Sigmoid colon (tissue), 7 donors: ENCODE data around the gene SLC50A1. TPM values are rescaled to one million over a fixed set of nuclear protein-coding genes. Genes with fewer than 3 reads are reported as not detected.

Experiments
- DNase-seq: peaks from one replicate; pipeline ENCODE4 v3.0.0-alpha.2; 2019
- H3K27ac ChIP-seq, 4 donors: fragments of 200-600 bp; sonication (generic); one replicate each; pipeline ENCODE4 v1.5.1; 2016 to 2019; ENCODE audit warnings: mild to moderate bottlenecking in 1 of 4
- H3K27me3 ChIP-seq, 3 donors: fragments of 200-600 bp; sonication (generic); one replicate each; pipeline ENCODE4 v1.5.1; 2019; ENCODE audit warnings: mild to moderate bottlenecking in 1 of 3
- H3K36me3 ChIP-seq, 4 donors: fragments of 200-600 bp; sonication (generic); one replicate each; pipeline ENCODE4 v1.5.1; 2016 to 2019
- H3K4me1 ChIP-seq, 4 donors: fragments of 200-600 bp; sonication (generic); one replicate each; pipeline ENCODE4 v1.5.1; 2017 to 2019
- H3K4me3 ChIP-seq, 4 donors: fragments of 200-600 bp; sonication (generic); one replicate each; pipeline ENCODE4 v1.5.1; 2017 to 2019; ENCODE audit warnings: mild to moderate bottlenecking in 2 of 4, moderate library complexity in 1 of 4
- H3K9me3 ChIP-seq, 4 donors: fragments of 200-600 bp in 3 of 4; sonication (generic) in 3 of 4; one replicate each; pipeline versions ENCODE4 v1.5.1 to v1.6.1; 2013 to 2019
- CTCF ChIP-seq, 4 experiments: fragments of 450-650 bp in 3 of 4; fragments of 200-600 bp in 1 of 4; IDR thresholded peaks; one replicate each; pipeline ENCODE4 v1.5.1; 2016 to 2019; ENCODE audit warnings: antibody characterized with exemption in 4 of 4, mild to moderate bottlenecking in 3 of 4, moderate library complexity in 2 of 4
- EP300 ChIP-seq, 4 donors: sonication (generic); formaldehyde crosslinking; IDR thresholded peaks; one replicate each; pipeline ENCODE4 v1.6.1; 2017; ENCODE audit warnings: antibody characterized with exemption in 4 of 4
- POLR2A ChIP-seq, 2 donors: fragments of 450-650 bp; IDR thresholded peaks; one replicate each; pipeline ENCODE4 v1.6.1; 2016; ENCODE audit warnings: antibody characterized with exemption in 2 of 2, mild to moderate bottlenecking in 2 of 2, moderate library complexity in 2 of 2
- POLR2AphosphoS5 ChIP-seq, 4 donors: sonication (generic); formaldehyde crosslinking; IDR thresholded peaks; one replicate each; pipeline ENCODE4 v1.6.1; 2017; ENCODE audit warnings: antibody characterized with exemption in 4 of 4
- WGBS, 2 donors: extraction: QIAGEN DNeasy Blood & Tissue Kit; methylation state at CpG; one replicate each; pipeline ENCODE4 v1.1.7; 2013; 5-methylcytosine and 5-hydroxymethylcytosine counted together
- intact Hi-C: fragments of 100-400 bp; cut with DNase I; formaldehyde crosslinking; loops from one replicate; pipeline ENCODE4 v1.15.1; 2023
- polyA plus RNA-seq, 3 donors: library from polyadenylated mRNA; stranded (reverse); fragments of 200-250 nt; gene quantifications; one replicate each; pipeline ENCODE4 v1.2.3, GENCODE V29; 2013
- small RNA-seq, 3 donors: library from RNA; depleted of rRNA; stranded (forward); fragments of <200 nt; gene quantifications; one replicate each; pipeline ENCODE3, GENCODE V24; 2016
- total RNA-seq, 4 donors: library from RNA; depleted of rRNA; stranded (reverse); fragments of >200 nt; gene quantifications; one replicate each; pipeline ENCODE4 v1.1.0, GENCODE V29; 2016
- donor health status: healthy with polysubstance abuse.
- donor health status: Bipolar disorder and iron deficiency.
- donor health status: healthy.

The SLC50A1 gene
- total and polyA plus RNA-seq, 7 donors: 8.0 to 151 (median 21.4) TPM

GRCh38 chr1:155188268-155188667 is 52.6 kb downstream of the SLC50A1 start:
- DNase-seq: peak; percentile 54
- peaks cover 0 to 14% (median 10%) of the 10 kb centered on the region in 4 donors for H3K4me1 ChIP-seq
- H3K36me3 ChIP-seq: no peaks in the 10 kb centered on the region
- H3K9me3 ChIP-seq: no peaks in the 10 kb centered on the region
- intact Hi-C loops: no loop called here
- no peaks in the 10 kb centered on the region for H3K27me3 ChIP-seq
- TF ChIP-seq POLR2A (IDR thresholded peaks at IDR 0.05) (no peak), POLR2AphosphoS5 (IDR thresholded peaks at IDR 0.05) (no peak), CTCF (IDR thresholded peaks at IDR 0.05) (no peak), EP300 (IDR thresholded peaks at IDR 0.05) (no peak)
- no peak overlapping the region for H3K4me3 ChIP-seq
- no peak overlapping the region for H3K27ac ChIP-seq
- 89 to 93% methylated on average over 14 of the region's 14 CpGs for WGBS, 2 donors

Small RNAs within 50 kb of the gene (small RNA-seq; reads per million reads assigned to genes)
- gene HMGN2P18 (0 reads per million in 3 donors), gene RF00019 (0 reads per million in 3 donors)

Other genes with a start within 250 kb of the SLC50A1 start
- 10 to 100 TPM; 11.1 to 19.6 (median 13.7) TPM for gene PMVK, start 199.1 kb upstream of the SLC50A1 start, total RNA-seq
- gene PMVK, start 199.1 kb upstream of the SLC50A1 start, polyA plus RNA-seq: 10 to 100 TPM; 53.1 to 54.1 (median 53.2) TPM
- gene PBXIP1, start 179.8 kb upstream of the SLC50A1 start, total RNA-seq: 100 to 1,000 TPM; 178 to 251 (median 201) TPM
- gene PBXIP1, start 179.8 kb upstream of the SLC50A1 start, polyA plus RNA-seq: 10 to 100 TPM in 2 of 3 donors, 1 to 10 TPM in 1; 8.3 to 66.2 (median 13.2) TPM
- 10 to 100 TPM; 15.0 to 23.3 (median 16.6) TPM for gene PYGO2, start 174.1 kb upstream of the SLC50A1 start, total RNA-seq
- 10 to 100 TPM; 13.6 to 26.9 (median 16.8) TPM for gene PYGO2, start 174.1 kb upstream of the SLC50A1 start, polyA plus RNA-seq
- gene SHC1, start 165.1 kb upstream of the SLC50A1 start, total RNA-seq: 10 to 100 TPM; 49.2 to 80.4 (median 57.0) TPM
- 10 to 100 TPM; 58.5 to 75.2 (median 63.1) TPM for gene SHC1, start 165.1 kb upstream of the SLC50A1 start, polyA plus RNA-seq
- 10 to 100 TPM; 10.2 to 35.7 (median 25.7) TPM for gene CKS1B, start 161.2 kb upstream of the SLC50A1 start, total RNA-seq
- 100 to 1,000 TPM in 1 of 3 donors, 10 to 100 TPM in 2; 73.3 to 104 (median 95.5) TPM for gene CKS1B, start 161.2 kb upstream of the SLC50A1 start, polyA plus RNA-seq
- gene FLAD1, start 152.5 kb upstream of the SLC50A1 start, total RNA-seq: 10 to 100 TPM; 17.5 to 22.8 (median 18.5) TPM
- gene FLAD1, start 152.5 kb upstream of the SLC50A1 start, polyA plus RNA-seq: 10 to 100 TPM; 24.6 to 36.5 (median 27.7) TPM
- gene LENEP, start 142.3 kb upstream of the SLC50A1 start, total RNA-seq: not detected
- gene LENEP, start 142.3 kb upstream of the SLC50A1 start, polyA plus RNA-seq: under 1 TPM in 1 of 3 donors, not detected in 2; 0.39 TPM
- gene ZBTB7B, start 133.1 kb upstream of the SLC50A1 start, total RNA-seq: 10 to 100 TPM; 24.4 to 35.3 (median 29.5) TPM
- 100 to 1,000 TPM in 2 of 3 donors, 10 to 100 TPM in 1; 71.5 to 342 (median 141) TPM for gene ZBTB7B, start 133.1 kb upstream of the SLC50A1 start, polyA plus RNA-seq
- under 1 TPM in 3 of 4 donors, not detected in 1; 0.27 to 0.49 (median 0.36) TPM for gene DCST2, start 102.1 kb upstream of the SLC50A1 start, total RNA-seq
- gene DCST2, start 102.1 kb upstream of the SLC50A1 start, polyA plus RNA-seq: 1 to 10 TPM in 1 of 3 donors, not detected in 2; 2.0 TPM
- gene DCST1, start 102.0 kb upstream of the SLC50A1 start, total RNA-seq: under 1 TPM in 1 of 4 donors, not detected in 3; 0.16 TPM
- under 1 TPM in 1 of 3 donors, not detected in 2; 0.09 TPM for gene DCST1, start 102.0 kb upstream of the SLC50A1 start, polyA plus RNA-seq
- 10 to 100 TPM; 42.6 to 66.7 (median 53.1) TPM for gene ADAM15, start 84.5 kb upstream of the SLC50A1 start, total RNA-seq
- 100 to 1,000 TPM in 1 of 3 donors, 10 to 100 TPM in 2; 37.8 to 186 (median 55.9) TPM for gene ADAM15, start 84.5 kb upstream of the SLC50A1 start, polyA plus RNA-seq
- gene EFNA4, start 72.1 kb upstream of the SLC50A1 start, total RNA-seq: 1 to 10 TPM; 1.6 to 5.0 (median 3.1) TPM
- 10 to 100 TPM; 10.2 to 22.2 (median 12.0) TPM for gene EFNA4, start 72.1 kb upstream of the SLC50A1 start, polyA plus RNA-seq
- gene EFNA3, start 57.0 kb upstream of the SLC50A1 start, total RNA-seq: 1 to 10 TPM in 3 of 4 donors, under 1 TPM in 1; 0.27 to 3.0 (median 1.9) TPM
- 1 to 10 TPM; 8.4 to 9.0 (median 8.5) TPM for gene EFNA3, start 57.0 kb upstream of the SLC50A1 start, polyA plus RNA-seq
- gene EFNA1, start 8.0 kb upstream of the SLC50A1 start, total RNA-seq: 10 to 100 TPM; 15.5 to 22.5 (median 16.4) TPM
- gene EFNA1, start 8.0 kb upstream of the SLC50A1 start, polyA plus RNA-seq: 100 to 1,000 TPM in 1 of 3 donors, 10 to 100 TPM in 2; 34.7 to 112 (median 48.1) TPM
- gene DPM3, start 4.7 kb downstream of the SLC50A1 start, total RNA-seq: 100 to 1,000 TPM in 3 of 4 donors, 10 to 100 TPM in 1; 29.2 to 144 (median 127) TPM
- gene DPM3, start 4.7 kb downstream of the SLC50A1 start, polyA plus RNA-seq: 100 to 1,000 TPM; 143 to 220 (median 196) TPM
- gene KRTCAP2, start 37.5 kb downstream of the SLC50A1 start, total RNA-seq: 100 to 1,000 TPM in 3 of 4 donors, 10 to 100 TPM in 1; 72.9 to 119 (median 110) TPM
- gene KRTCAP2, start 37.5 kb downstream of the SLC50A1 start, polyA plus RNA-seq: 100 to 1,000 TPM in 2 of 3 donors, 10 to 100 TPM in 1; 74.2 to 245 (median 114) TPM
- gene TRIM46, start 38.0 kb downstream of the SLC50A1 start, total RNA-seq: 1 to 10 TPM in 1 of 4 donors, under 1 TPM in 3; 0.16 to 3.0 (median 0.52) TPM
- under 1 TPM in 2 of 3 donors, not detected in 1; 0.60 to 0.92 TPM for gene TRIM46, start 38.0 kb downstream of the SLC50A1 start, polyA plus RNA-seq
- gene THBS3, start 72.0 kb downstream of the SLC50A1 start, total RNA-seq: 10 to 100 TPM in 3 of 4 donors, 1 to 10 TPM in 1; 9.6 to 43.5 (median 18.5) TPM
- gene THBS3, start 72.0 kb downstream of the SLC50A1 start, polyA plus RNA-seq: 10 to 100 TPM in 1 of 3 donors, 1 to 10 TPM in 2; 3.5 to 13.4 (median 6.0) TPM
- gene MTX1, start 72.8 kb downstream of the SLC50A1 start, total RNA-seq: 10 to 100 TPM; 15.5 to 29.8 (median 27.7) TPM
- 10 to 100 TPM; 51.7 to 69.7 (median 53.2) TPM for gene MTX1, start 72.8 kb downstream of the SLC50A1 start, polyA plus RNA-seq
- gene ENTREP3, start 119.6 kb downstream of the SLC50A1 start, total RNA-seq: 10 to 100 TPM; 11.8 to 44.0 (median 16.0) TPM
- gene ENTREP3, start 119.6 kb downstream of the SLC50A1 start, polyA plus RNA-seq: 10 to 100 TPM in 1 of 3 donors, 1 to 10 TPM in 2; 5.4 to 17.6 (median 6.5) TPM
- gene SCAMP3, start 126.5 kb downstream of the SLC50A1 start, total RNA-seq: 10 to 100 TPM; 25.1 to 45.3 (median 36.5) TPM
- 10 to 100 TPM; 11.6 to 56.4 (median 22.8) TPM for gene SCAMP3, start 126.5 kb downstream of the SLC50A1 start, polyA plus RNA-seq
- 10 to 100 TPM; 21.4 to 33.2 (median 25.3) TPM for gene CLK2, start 137.7 kb downstream of the SLC50A1 start, total RNA-seq
- 10 to 100 TPM in 2 of 3 donors, 1 to 10 TPM in 1; 7.2 to 45.9 (median 14.4) TPM for gene CLK2, start 137.7 kb downstream of the SLC50A1 start, polyA plus RNA-seq
- gene HCN3, start 141.6 kb downstream of the SLC50A1 start, total RNA-seq: 1 to 10 TPM; 1.2 to 5.5 (median 2.3) TPM
- gene HCN3, start 141.6 kb downstream of the SLC50A1 start, polyA plus RNA-seq: 1 to 10 TPM in 2 of 3 donors, under 1 TPM in 1; 0.69 to 8.6 (median 1.2) TPM
- gene PKLR, start 165.6 kb downstream of the SLC50A1 start, total RNA-seq: not detected
- gene PKLR, start 165.6 kb downstream of the SLC50A1 start, polyA plus RNA-seq: under 1 TPM; under 0.01 to 0.69 (median 0.38) TPM
- gene FDPS, start 173.0 kb downstream of the SLC50A1 start, total RNA-seq: 10 to 100 TPM; 73.7 to 96.8 (median 81.3) TPM
- 100 to 1,000 TPM; 144 to 570 (median 299) TPM for gene FDPS, start 173.0 kb downstream of the SLC50A1 start, polyA plus RNA-seq
- gene RUSC1, start 185.0 kb downstream of the SLC50A1 start, total RNA-seq: 10 to 100 TPM; 12.5 to 27.4 (median 16.0) TPM
- gene RUSC1, start 185.0 kb downstream of the SLC50A1 start, polyA plus RNA-seq: 10 to 100 TPM; 48.3 to 76.3 (median 67.7) TPM